ENCODE measurements around the gene OAS1.

DNA sequence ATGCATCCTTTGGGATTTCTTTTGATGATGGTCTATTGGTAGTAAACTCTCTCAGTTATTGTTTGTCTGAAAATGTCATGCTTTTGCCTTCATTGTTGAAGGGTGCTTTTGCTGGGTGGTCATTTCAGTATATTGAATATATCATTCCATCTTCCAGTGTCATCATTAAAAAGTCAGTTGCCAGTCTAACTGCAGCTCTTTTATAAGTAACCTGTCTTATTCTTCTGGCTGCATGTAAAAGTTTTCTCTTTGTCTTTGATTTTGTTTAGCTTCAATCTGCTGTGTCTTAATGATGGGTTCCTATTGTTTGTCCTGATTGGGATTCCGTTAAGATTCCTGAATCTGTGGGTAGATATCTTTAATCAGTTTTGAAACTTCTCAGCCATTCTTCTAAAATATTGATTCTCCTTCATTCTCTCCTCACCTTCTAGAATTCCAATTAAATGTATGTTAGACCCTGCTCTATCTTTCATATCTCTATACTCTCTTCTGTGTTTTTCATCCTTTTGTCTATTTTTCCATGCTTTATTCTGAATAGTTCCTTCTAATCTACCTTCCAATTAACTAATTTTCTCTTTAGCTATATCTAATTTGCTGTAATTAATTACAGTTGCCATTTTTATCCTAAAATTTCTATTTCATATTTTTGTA is 6.4 kb downstream of the OAS1 start:
- TF ChIP-seq, protein P1, sequence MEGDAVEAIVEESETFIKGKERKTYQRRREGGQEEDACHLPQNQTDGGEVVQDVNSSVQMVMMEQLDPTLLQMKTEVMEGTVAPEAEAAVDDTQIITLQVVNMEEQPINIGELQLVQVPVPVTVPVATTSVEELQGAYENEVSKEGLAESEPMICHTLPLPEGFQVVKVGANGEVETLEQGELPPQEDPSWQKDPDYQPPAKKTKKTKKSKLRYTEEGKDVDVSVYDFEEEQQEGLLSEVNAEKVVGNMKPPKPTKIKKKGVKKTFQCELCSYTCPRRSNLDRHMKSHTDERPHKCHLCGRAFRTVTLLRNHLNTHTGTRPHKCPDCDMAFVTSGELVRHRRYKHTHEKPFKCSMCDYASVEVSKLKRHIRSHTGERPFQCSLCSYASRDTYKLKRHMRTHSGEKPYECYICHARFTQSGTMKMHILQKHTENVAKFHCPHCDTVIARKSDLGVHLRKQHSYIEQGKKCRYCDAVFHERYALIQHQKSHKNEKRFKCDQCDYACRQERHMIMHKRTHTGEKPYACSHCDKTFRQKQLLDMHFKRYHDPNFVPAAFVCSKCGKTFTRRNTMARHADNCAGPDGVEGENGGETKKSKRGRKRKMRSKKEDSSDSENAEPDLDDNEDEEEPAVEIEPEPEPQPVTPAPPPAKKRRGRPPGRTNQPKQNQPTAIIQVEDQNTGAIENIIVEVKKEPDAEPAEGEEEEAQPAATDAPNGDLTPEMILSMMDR (IDR thresholded peaks at IDR 0.05; ENCODE audit: control extremely low read depth in 1 of 3, insufficient read depth in 1 of 3, low read depth in 1 of 3, low read length in 3 of 3): no peak
- no peak for TF ChIP-seq SIX5 (IDR thresholded peaks at IDR 0.05; ENCODE audit: low read depth, low read length)
- TF ChIP-seq NRF1 (IDR thresholded peaks at IDR 0.05; ENCODE audit: low read depth, low read length): no peak
- TF ChIP-seq TAF1 (IDR thresholded peaks at IDR 0.05; ENCODE audit: low read depth, low read length): no peak
